AG09309 (cell line): ENCODE results near the gene PPFIBP2.

ENCODE experiments used
- DNase-seq: peaks from one replicate; pipeline ENCODE4 v3.0.0-alpha.2; 2010; ENCODE audit warnings: low read depth
- H3K4me3 ChIP-seq: 2 replicates; pipeline ENCODE4 v1.5.1; 2011; ENCODE audit warnings: mild to moderate bottlenecking, low read depth, low read length, moderate library complexity; ENCODE audit not compliant: control insufficient read depth
- TF ChIP-seq, protein P1 (sequence below): IDR thresholded peaks from 2 replicates; pipeline ENCODE4 v1.5.1; 2011; ENCODE audit warnings: mild to moderate bottlenecking, low read depth, low read length, inconsistent platforms; ENCODE audit not compliant: insufficient read depth, control insufficient read depth; ENCODE audit errors: missing control alignments

PPFIBP2 gene

DNA sequence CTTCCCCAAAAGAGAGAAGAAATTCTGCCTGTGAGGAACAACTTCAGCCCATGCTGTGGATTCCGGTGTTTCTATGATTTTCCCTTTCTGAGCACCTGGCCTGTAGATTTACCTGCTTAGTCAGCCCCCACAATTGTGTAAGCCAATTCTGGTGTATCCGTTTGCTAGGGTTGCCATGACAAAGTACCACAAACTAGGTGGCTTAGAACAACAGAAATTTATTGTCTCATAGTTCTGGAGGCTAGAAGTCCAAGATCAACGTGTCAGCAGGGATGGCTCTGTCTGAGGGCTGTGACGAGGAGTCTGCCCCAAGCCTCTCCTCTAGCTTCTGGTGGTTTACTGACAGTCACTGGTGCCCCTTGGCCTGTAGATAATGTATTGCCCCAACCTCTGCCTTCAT is 175.4 kb downstream of the PPFIBP2 start:
- H3K4me3 ChIP-seq = no peak overlapping the region
- TF ChIP-seq, protein P1, sequence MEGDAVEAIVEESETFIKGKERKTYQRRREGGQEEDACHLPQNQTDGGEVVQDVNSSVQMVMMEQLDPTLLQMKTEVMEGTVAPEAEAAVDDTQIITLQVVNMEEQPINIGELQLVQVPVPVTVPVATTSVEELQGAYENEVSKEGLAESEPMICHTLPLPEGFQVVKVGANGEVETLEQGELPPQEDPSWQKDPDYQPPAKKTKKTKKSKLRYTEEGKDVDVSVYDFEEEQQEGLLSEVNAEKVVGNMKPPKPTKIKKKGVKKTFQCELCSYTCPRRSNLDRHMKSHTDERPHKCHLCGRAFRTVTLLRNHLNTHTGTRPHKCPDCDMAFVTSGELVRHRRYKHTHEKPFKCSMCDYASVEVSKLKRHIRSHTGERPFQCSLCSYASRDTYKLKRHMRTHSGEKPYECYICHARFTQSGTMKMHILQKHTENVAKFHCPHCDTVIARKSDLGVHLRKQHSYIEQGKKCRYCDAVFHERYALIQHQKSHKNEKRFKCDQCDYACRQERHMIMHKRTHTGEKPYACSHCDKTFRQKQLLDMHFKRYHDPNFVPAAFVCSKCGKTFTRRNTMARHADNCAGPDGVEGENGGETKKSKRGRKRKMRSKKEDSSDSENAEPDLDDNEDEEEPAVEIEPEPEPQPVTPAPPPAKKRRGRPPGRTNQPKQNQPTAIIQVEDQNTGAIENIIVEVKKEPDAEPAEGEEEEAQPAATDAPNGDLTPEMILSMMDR = no peak
- DNase-seq = no peak

DNA sequence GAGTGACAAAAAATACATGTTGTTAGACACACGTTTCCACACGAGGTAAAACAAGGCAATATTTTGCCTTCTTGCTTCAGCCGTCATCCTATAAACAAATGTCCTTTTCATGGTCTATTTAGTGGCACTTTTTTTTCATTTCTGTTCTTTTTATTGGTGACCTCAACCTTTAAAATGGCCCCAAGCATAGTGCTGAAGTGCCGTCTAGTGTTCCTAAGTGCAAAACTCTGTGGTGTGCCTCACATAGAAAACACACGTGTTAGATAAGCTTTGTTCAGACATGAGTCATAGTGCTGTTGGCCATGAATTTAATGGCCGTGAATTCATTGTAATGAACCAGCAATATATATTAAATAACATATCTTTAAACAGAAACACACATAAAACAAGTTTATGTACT is 176.8 kb downstream of the PPFIBP2 start:
- TF ChIP-seq, protein P1 = peak; percentile 34
- H3K4me3 ChIP-seq = no peak overlapping the region
- no peak for DNase-seq

DNA sequence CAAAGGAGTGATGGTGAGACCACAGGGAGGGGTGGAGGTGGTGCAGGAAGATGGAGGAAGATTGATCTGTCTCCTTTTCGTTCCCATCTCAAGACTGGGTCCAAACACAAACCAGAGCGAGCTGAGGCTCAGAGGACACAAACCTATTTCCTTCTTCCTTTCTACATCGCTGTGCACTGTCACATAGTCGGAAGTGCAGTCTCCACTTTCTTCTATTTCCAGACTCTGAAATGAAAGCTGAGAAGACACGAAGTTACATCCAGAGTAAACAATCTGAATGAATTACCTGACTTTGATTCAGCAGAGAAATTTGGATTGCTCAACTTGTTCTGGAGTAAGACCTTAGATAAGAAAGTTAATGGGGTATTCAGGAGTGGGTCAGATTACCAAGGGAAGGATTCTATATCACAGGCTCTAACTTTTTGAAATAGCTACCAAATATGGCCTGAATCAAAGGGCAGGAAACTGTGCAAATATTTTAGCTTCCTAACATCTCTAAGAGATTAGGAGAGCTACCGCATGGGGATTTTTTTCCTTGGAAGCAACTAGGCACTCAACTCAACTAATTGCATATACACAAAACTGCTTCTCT is 178.1 kb downstream of the PPFIBP2 start:
- H3K4me3 ChIP-seq = no peak overlapping the region
- DNase-seq = no peak
- TF ChIP-seq, protein P1 = no peak

DNA sequence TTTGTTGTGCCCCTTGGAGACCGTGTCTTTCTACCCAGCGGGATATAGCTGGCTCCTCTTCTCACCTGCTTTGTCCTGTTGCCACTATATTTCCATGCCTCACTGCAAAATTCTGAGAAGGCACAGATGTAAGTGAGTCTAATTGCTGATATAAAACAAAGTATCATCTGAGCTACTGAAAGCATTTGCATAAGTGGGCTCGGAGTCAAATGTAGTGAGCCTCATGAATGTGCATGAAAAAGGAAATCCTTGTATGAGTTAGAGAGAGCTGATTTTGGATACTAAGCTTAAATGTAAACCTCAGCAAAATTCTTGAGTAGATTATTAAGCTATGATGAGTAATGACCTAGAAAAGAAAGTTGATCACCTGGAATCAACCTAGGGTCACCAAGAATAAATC is 178.6 kb downstream of the PPFIBP2 start:
- TF ChIP-seq, protein P1 = no peak
- no peak overlapping the region for H3K4me3 ChIP-seq
- DNase-seq = no peak

DNA sequence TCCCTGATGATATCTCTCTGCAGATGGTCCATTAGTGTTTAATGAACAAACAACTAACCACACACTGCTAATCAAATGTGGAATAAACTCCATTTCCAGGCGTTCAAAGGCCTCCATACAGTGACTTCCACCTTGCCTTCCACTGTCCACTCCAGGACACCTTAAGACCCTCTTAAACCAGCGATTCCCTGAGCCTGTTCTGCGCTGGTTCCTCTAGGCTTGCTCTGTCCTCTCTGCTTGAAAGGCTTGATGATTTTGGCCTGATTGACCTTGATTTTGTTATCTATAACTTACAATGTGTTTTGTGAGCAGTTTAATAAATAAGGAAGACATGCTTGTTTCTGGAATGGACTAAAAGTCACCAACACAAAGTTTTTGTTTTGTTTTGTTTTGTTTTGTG is 180.4 kb downstream of the PPFIBP2 start:
- TF ChIP-seq, protein P1 = no peak
- no peak for DNase-seq
- no peak overlapping the region for H3K4me3 ChIP-seq

DNA sequence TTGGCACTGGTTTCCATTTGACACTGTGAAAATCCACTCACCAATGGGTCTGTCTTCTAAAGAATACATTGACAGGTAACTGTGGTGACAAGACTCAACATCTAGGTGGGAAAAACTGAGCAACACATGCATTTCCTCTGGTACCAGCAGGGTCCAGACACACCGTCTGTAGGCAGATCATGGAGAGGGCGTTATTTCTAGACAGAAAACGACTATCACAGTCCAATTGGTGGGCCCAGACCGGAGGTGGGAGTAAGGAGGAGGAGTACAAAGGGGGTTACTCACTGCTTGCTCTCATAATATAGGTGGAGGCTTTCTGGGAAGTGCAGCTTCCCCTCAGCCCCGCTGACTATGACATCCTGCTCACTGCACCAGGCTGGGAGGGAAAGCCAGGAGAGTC is 182.6 kb downstream of the PPFIBP2 start:
- TF ChIP-seq, protein P1 = no peak
- H3K4me3 ChIP-seq = no peak overlapping the region
- no peak for DNase-seq
